Measurements from ENCODE around the gene PRR30.
"Not testable (repeated sequence)": the region's sequence is repeated elsewhere in the genome, so short reads cannot be mapped to it uniquely, and the experiment has no call there.

The PRR30 gene

GRCh38 chr2:27179344-27180000 lies 40.3 kb upstream of the PRR30 start:
- H3K4me3 ChIP-seq (ENCODE audit: low read depth, low read length), result no peak overlapping the region
- no peak for TF ChIP-seq MYC (IDR thresholded peaks at IDR 0.05; ENCODE audit: low read depth, low read length)
- TF ChIP-seq, protein P1, sequence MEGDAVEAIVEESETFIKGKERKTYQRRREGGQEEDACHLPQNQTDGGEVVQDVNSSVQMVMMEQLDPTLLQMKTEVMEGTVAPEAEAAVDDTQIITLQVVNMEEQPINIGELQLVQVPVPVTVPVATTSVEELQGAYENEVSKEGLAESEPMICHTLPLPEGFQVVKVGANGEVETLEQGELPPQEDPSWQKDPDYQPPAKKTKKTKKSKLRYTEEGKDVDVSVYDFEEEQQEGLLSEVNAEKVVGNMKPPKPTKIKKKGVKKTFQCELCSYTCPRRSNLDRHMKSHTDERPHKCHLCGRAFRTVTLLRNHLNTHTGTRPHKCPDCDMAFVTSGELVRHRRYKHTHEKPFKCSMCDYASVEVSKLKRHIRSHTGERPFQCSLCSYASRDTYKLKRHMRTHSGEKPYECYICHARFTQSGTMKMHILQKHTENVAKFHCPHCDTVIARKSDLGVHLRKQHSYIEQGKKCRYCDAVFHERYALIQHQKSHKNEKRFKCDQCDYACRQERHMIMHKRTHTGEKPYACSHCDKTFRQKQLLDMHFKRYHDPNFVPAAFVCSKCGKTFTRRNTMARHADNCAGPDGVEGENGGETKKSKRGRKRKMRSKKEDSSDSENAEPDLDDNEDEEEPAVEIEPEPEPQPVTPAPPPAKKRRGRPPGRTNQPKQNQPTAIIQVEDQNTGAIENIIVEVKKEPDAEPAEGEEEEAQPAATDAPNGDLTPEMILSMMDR (IDR thresholded peaks at IDR 0.05; ENCODE audit: low read depth, low read length), result no peak
- TF ChIP-seq POLR2A (IDR thresholded peaks at IDR 0.05; ENCODE audit: extremely low read depth, insufficient read length), result no peak
- no peak for TF ChIP-seq MAX (IDR thresholded peaks at IDR 0.05; ENCODE audit: low read depth, low read length)
- no peak for DNase-seq (ENCODE audit: low read depth)

GRCh38 chr2:27178469-27178868 lies 39.3 kb upstream of the PRR30 start:
- TF ChIP-seq MAX (IDR thresholded peaks at IDR 0.05; ENCODE audit: low read depth, low read length) (no peak), MYC (IDR thresholded peaks at IDR 0.05; ENCODE audit: low read depth, low read length) (no peak), POLR2A (IDR thresholded peaks at IDR 0.05; ENCODE audit: extremely low read depth, insufficient read length) (no peak)
- TF ChIP-seq, protein P1 (IDR thresholded peaks at IDR 0.05; ENCODE audit: low read depth, low read length), result no peak
- DNase-seq (ENCODE audit: low read depth), result no peak
- H3K4me3 ChIP-seq (ENCODE audit: low read depth, low read length), result no peak overlapping the region

GRCh38 chr2:27177441-27178351 lies 38.5 kb upstream of the PRR30 start:
- TF ChIP-seq, protein P1 (IDR thresholded peaks at IDR 0.05; ENCODE audit: low read depth, low read length), result no peak
- no peak for TF ChIP-seq MYC (IDR thresholded peaks at IDR 0.05; ENCODE audit: low read depth, low read length)
- no peak for TF ChIP-seq POLR2A (IDR thresholded peaks at IDR 0.05; ENCODE audit: extremely low read depth, insufficient read length)
- TF ChIP-seq MAX (IDR thresholded peaks at IDR 0.05; ENCODE audit: low read depth, low read length), result no peak
- DNase-seq (ENCODE audit: low read depth), result no peak

GRCh38 chr2:27175781-27176180 lies 36.6 kb upstream of the PRR30 start:
- not testable (repeated sequence) for DNase-seq (ENCODE audit: low read depth)

More at GRCh38 chr2:27177441-27178351, 38.5 kb upstream of the PRR30 start:
- no peak overlapping the region for H3K4me3 ChIP-seq (ENCODE audit: low read depth, low read length)

DNA sequence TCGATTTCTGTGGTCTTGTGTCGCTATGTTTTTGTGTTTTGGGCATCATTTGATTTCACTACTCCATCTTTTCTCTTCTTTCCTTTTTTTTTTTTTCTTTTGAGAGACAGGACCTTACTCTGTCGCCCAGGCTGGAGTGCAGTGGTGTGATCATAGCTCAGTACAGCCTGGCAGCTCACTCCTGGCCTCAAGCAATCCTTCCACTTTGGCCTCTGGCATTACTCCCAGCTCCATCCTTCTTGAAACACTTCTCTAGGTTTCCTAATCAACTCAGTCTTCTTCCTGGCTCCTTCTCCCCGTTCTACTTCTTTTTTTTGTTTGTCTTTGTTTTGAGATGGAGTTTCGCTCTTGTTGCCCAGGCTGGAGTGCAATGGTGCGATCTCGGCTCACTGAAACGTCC lies 36.1 kb upstream of the PRR30 start:
- TF ChIP-seq POLR2A (IDR thresholded peaks at IDR 0.05; ENCODE audit: extremely low read depth, insufficient read length) (no peak), MYC (IDR thresholded peaks at IDR 0.05; ENCODE audit: low read depth, low read length) (no peak), MAX (IDR thresholded peaks at IDR 0.05; ENCODE audit: low read depth, low read length) (no peak)
- TF ChIP-seq, protein P1 (IDR thresholded peaks at IDR 0.05; ENCODE audit: low read depth, low read length), result no peak
- H3K4me3 ChIP-seq (ENCODE audit: low read depth, low read length), result no peak overlapping the region
- DNase-seq (ENCODE audit: low read depth), result no peak

More at GRCh38 chr2:27175781-27176180, 36.6 kb upstream of the PRR30 start:
- H3K4me3 ChIP-seq (ENCODE audit: low read depth, low read length), result not testable (repeated sequence)

DNA sequence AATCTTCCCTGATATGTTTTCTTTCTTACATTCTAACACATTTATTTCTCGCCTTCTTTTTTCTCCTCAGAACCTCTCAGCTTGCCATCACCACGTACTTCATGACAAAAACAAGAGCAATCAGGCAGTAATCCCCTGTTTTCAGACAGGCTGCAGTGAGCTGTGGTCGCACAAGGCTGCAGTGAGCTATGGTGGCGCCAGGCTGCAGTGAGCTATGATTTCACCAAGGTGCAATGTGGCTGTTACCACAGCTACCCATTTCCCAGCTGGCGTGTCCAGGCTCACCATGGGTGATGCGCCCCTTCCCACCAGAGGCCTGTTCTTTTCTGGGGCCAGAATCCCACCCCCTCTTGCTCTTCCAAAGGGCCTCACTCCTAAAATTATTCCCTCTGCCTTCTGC lies 35.4 kb upstream of the PRR30 start:
- no peak for TF ChIP-seq POLR2A (IDR thresholded peaks at IDR 0.05; ENCODE audit: extremely low read depth, insufficient read length)
- TF ChIP-seq MAX (IDR thresholded peaks at IDR 0.05; ENCODE audit: low read depth, low read length), result no peak
- TF ChIP-seq MYC (IDR thresholded peaks at IDR 0.05; ENCODE audit: low read depth, low read length), result no peak
- TF ChIP-seq, protein P1 (IDR thresholded peaks at IDR 0.05; ENCODE audit: low read depth, low read length), result no peak
- H3K4me3 ChIP-seq (ENCODE audit: low read depth, low read length), result no peak overlapping the region
- no peak for DNase-seq (ENCODE audit: low read depth)

All from NB4 (cell line).